Measurements from ENCODE around the gene FAM170B.

FAM170B gene

GRCh38 chr10:49171326-49172060 is 37.7 kb upstream of the FAM170B start:
- intact Hi-C loops (cut with DNase I; ENCODE audit: low total_unique reads): no loop called here
- no peak overlapping the region for H3K4me3 ChIP-seq
- no peaks in the 10 kb centered on the region for H3K36me3 ChIP-seq
- no peaks in the 10 kb centered on the region for H3K27me3 ChIP-seq
- no peaks in the 10 kb centered on the region for H3K4me1 ChIP-seq
- no peak for DNase-seq
- TF ChIP-seq CTCF (IDR thresholded peaks at IDR 0.05): no peak
- no peaks in the 10 kb centered on the region for H3K9me3 ChIP-seq
- H3K27ac ChIP-seq: no peak overlapping the region

GRCh38 chr10:49170632-49171325 is 37.0 kb upstream of the FAM170B start:
- no peak for DNase-seq
- H3K4me1 ChIP-seq: no peaks in the 10 kb centered on the region
- intact Hi-C loops (cut with DNase I; ENCODE audit: low total_unique reads): no loop called here
- H3K27me3 ChIP-seq: no peaks in the 10 kb centered on the region
- H3K36me3 ChIP-seq: no peaks in the 10 kb centered on the region
- no peaks in the 10 kb centered on the region for H3K9me3 ChIP-seq
- H3K27ac ChIP-seq: no peak overlapping the region
- TF ChIP-seq CTCF (IDR thresholded peaks at IDR 0.05): no peak
- no peak overlapping the region for H3K4me3 ChIP-seq

GRCh38 chr10:49169776-49170175 is 36.0 kb upstream of the FAM170B start:
- Histone ChIP-seq H3K36me3 (no peaks in the 10 kb centered on the region), H3K9me3 (no peaks in the 10 kb centered on the region), H3K27me3 (no peaks in the 10 kb centered on the region), H3K27ac (no peak overlapping the region), H3K4me1 (no peaks in the 10 kb centered on the region), H3K4me3 (no peak overlapping the region)
- no peak for DNase-seq
- TF ChIP-seq CTCF (IDR thresholded peaks at IDR 0.05): no peak
- intact Hi-C loops (cut with DNase I; ENCODE audit: low total_unique reads): no loop called here

- Histone ChIP-seq H3K4me1 (no peaks in the 10 kb centered on the region), H3K36me3 (no peaks in the 10 kb centered on the region), H3K9me3 (no peaks in the 10 kb centered on the region), H3K27me3 (no peaks in the 10 kb centered on the region), H3K27ac (no peak overlapping the region), H3K4me3 (no peak overlapping the region)
- no peak for TF ChIP-seq CTCF (IDR thresholded peaks at IDR 0.05)
- DNase-seq: no peak
- intact Hi-C loops (cut with DNase I; ENCODE audit: low total_unique reads): no loop called here
Observed at GRCh38 chr10:49168831-49169500, 35.1 kb upstream of the FAM170B start.

GRCh38 chr10:49168171-49168540 is 34.3 kb upstream of the FAM170B start:
- H3K27me3 ChIP-seq: no peaks in the 10 kb centered on the region
- no peak overlapping the region for H3K4me3 ChIP-seq
- no peaks in the 10 kb centered on the region for H3K36me3 ChIP-seq
- no peak for DNase-seq
- TF ChIP-seq CTCF (IDR thresholded peaks at IDR 0.05): no peak
- no peaks in the 10 kb centered on the region for H3K4me1 ChIP-seq
- no peaks in the 10 kb centered on the region for H3K9me3 ChIP-seq
- intact Hi-C loops (cut with DNase I; ENCODE audit: low total_unique reads): no loop called here
- no peak overlapping the region for H3K27ac ChIP-seq
